Central memory CD8-positive, alpha-beta T cell (primary cell): Measurements from ENCODE around the gene CDAN1.

Source experiments
- ATAC-seq: fragments of 150-1000 bp; cut with Tn5 transposase; replicated peaks from 2 replicates; pipeline ENCODE4 v1.10.0; 2022; ENCODE audit warnings: mild to moderate bottlenecking, moderate FRiP score, moderate number of reproducible peaks; ENCODE audit not compliant: poor library complexity, severe bottlenecking; ENCODE audit errors: extremely low read depth
- DNase-seq, 2 donors: peaks; one replicate each; pipeline ENCODE4 v3.0.0; 2021; ENCODE audit warnings: low spot score in 2 of 2
- H3K27ac Mint-ChIP-seq: one replicate; pipeline ENCODE4 v1.8.0; 2022; ENCODE audit warnings: low read depth, mild to moderate bottlenecking, moderate library complexity, mixed read lengths
- H3K27me3 Mint-ChIP-seq: one replicate; pipeline ENCODE4 v1.8.0; 2022; ENCODE audit warnings: mixed read lengths
- H3K36me3 Mint-ChIP-seq: one replicate; pipeline ENCODE4 v1.8.0; 2022; ENCODE audit warnings: mild to moderate bottlenecking, moderate library complexity, mixed read lengths; ENCODE audit not compliant: insufficient read depth
- H3K4me1 Mint-ChIP-seq: one replicate; pipeline ENCODE4 v1.8.0; 2022; ENCODE audit warnings: mixed read lengths
- H3K4me3 Mint-ChIP-seq: one replicate; pipeline ENCODE4 v1.8.0; 2022; ENCODE audit warnings: mild to moderate bottlenecking, moderate library complexity, mixed read lengths
- H3K9me3 Mint-ChIP-seq: one replicate; pipeline ENCODE4 v1.8.0; 2022; ENCODE audit warnings: mixed read lengths

Gene CDAN1

GRCh38 chr15:42730135-42730534 is 6.8 kb downstream of the CDAN1 start:
- H3K36me3 Mint-ChIP-seq, result peaks cover 34% of the 10 kb centered on the region
- no peak overlapping the region for H3K4me3 Mint-ChIP-seq
- peaks cover 10% of the 10 kb centered on the region for H3K4me1 Mint-ChIP-seq
- no peaks in the 10 kb centered on the region for H3K27me3 Mint-ChIP-seq
- H3K27ac Mint-ChIP-seq, result no peak overlapping the region
- H3K9me3 Mint-ChIP-seq, result no peaks in the 10 kb centered on the region
- ATAC-seq, result no peak
- no peak for DNase-seq

GRCh38 chr15:42729409-42729808 is 7.5 kb downstream of the CDAN1 start:
- Mint-ChIP-seq H3K27me3 (no peaks in the 10 kb centered on the region), H3K4me3 (no peak overlapping the region), H3K4me1 (peaks cover 8% of the 10 kb centered on the region), H3K27ac (no peak overlapping the region), H3K9me3 (no peaks in the 10 kb centered on the region), H3K36me3 (peaks cover 36% of the 10 kb centered on the region)
- DNase-seq, result no peak
- no peak for ATAC-seq

GRCh38 chr15:42728972-42729371 is 8.0 kb downstream of the CDAN1 start:
- Mint-ChIP-seq H3K36me3 (peaks cover 38% of the 10 kb centered on the region), H3K27ac (no peak overlapping the region), H3K4me3 (no peak overlapping the region), H3K9me3 (no peaks in the 10 kb centered on the region), H3K27me3 (no peaks in the 10 kb centered on the region), H3K4me1 (peaks cover 3% of the 10 kb centered on the region)
- ATAC-seq (no peak), DNase-seq (no peak)

DNA sequence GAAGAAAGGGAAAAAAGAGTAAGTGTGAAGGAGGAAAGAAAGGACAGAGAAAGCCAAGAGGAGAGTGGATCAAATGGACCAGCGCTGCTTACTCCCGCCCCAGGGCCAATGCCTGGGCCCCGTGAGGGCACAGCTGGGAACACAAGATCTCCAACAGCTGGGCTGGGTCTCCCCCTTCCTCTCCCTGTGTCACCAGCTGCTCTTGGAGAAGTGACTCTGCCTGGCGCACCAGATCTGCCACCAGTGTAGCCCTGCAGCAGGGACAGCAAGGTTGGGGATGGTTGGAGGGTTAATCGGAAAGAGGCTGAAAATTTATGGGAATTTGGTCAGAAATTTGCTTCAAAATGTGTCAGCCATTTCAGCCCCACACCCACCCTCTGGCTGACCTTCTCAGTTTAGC is 8.4 kb downstream of the CDAN1 start:
- H3K27ac Mint-ChIP-seq, result no peak overlapping the region
- H3K36me3 Mint-ChIP-seq, result peaks cover 40% of the 10 kb centered on the region
- ATAC-seq (no peak), DNase-seq (no peak)
- H3K4me1 Mint-ChIP-seq, result peaks cover 3% of the 10 kb centered on the region
- no peak overlapping the region for H3K4me3 Mint-ChIP-seq
- H3K9me3 Mint-ChIP-seq, result no peaks in the 10 kb centered on the region
- no peaks in the 10 kb centered on the region for H3K27me3 Mint-ChIP-seq

DNA sequence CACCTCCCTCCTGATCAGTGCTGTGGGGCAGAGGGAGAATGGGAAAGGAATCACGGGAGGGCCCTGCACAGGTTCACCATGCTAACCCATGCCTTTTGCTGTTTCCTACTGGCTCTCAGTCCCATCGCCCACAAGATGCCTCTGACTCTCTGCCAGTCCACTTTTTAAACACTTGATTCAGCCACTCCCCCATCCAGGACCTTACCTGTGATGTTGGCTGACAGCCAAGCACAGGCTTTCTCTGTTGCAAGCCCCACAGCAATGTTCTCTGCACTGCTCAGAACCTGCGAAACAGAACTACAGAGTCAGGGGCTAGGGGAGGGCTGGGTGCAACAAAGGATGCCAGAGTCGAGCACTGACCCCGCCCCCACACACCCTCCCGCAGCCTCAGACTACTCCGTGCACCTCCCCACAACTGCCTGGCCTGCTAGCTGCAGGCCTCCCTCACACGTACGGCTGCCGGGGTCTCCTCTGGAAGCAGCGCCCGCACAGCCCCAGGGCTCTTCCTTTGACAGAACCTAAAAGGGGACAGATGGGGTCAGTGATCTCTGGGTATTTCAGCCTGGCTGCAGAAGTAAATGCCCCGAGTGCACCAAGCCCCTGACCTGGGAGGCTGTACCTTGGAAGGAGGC is 9.1 kb downstream of the CDAN1 start:
- DNase-seq (no peak), ATAC-seq (no peak)
- Mint-ChIP-seq H3K9me3 (no peaks in the 10 kb centered on the region), H3K27ac (no peak overlapping the region), H3K27me3 (no peaks in the 10 kb centered on the region), H3K36me3 (peaks cover 40% of the 10 kb centered on the region), H3K4me3 (no peak overlapping the region), H3K4me1 (peaks cover 3% of the 10 kb centered on the region)

DNA sequence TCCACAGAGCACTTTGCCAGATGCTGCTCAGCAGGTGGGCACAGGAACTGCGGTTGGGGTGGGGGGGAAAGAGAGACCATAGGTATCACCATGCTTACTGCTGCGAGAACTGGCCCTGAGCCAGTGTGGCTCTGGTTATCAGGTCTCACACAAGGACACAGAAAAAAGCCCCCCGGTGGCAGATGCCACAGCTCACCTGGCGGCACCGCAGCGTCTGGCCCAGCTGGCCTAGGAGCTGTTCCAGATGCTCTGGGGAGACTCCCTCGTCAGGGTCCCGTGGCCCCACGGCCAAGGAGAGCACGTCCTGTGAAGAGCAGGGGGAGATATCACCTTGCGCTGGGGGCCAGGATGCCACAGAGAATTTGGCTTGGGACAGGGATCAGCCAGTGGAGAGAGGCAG is 10.8 kb downstream of the CDAN1 start:
- Mint-ChIP-seq H3K36me3 (peaks cover 31% of the 10 kb centered on the region), H3K4me1 (peaks cover 3% of the 10 kb centered on the region), H3K27ac (no peak overlapping the region), H3K9me3 (no peaks in the 10 kb centered on the region), H3K4me3 (no peak overlapping the region), H3K27me3 (no peaks in the 10 kb centered on the region)
- ATAC-seq (no peak), DNase-seq (no peak)

DNA sequence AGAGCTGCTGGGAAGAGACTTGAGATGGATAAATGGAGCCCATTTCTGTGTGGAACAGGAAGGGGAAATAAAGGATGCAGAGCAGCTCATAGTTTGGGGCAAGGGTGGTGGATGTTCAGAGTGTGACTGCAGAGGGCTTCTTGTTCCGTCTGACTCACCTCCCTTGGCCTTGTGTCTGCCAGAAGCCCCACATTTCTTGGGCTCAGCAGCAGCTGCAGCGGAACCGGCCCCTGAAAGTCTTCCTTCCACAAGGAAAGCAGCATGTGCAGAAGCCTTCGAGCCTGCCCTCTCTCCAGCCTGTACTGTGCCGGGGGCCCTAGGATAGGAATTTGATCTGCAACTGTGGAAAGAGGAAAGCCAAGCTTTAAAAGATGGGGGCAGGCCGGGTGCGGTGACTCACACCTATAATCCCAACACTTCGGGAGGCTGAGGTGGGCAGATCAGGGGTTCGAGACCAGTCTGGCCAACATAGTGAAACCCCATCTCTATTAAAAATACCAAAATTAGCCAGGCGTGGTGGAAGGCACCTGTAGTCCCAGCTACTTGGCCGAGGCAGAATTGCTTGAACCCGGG is 11.5 kb downstream of the CDAN1 start:
- Mint-ChIP-seq H3K27ac (no peak overlapping the region), H3K9me3 (no peaks in the 10 kb centered on the region), H3K27me3 (no peaks in the 10 kb centered on the region), H3K36me3 (peaks cover 32% of the 10 kb centered on the region), H3K4me1 (peaks cover 3% of the 10 kb centered on the region), H3K4me3 (no peak overlapping the region)
- DNase-seq (no peak), ATAC-seq (no peak)

DNA sequence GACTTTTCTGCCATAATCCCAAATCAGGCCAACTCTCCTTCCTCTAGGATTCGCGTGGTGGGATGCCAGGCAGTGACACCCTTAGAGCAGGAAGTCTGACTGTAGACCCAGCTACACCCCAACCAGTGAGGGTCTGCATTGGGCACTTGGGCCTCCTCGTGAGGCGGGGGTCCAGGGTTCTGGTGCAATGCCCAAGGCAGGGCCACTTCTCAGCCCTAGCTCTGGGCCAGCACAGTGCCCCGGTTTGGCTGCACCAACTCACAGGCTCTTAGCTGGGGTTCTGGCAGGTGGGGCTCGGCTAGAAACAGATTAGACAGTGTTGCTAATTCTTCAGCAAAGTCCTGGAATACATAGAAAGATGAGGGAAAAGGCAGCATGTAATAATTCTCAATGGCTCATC is 12.7 kb downstream of the CDAN1 start:
- no peak for DNase-seq
- peaks cover 33% of the 10 kb centered on the region for H3K36me3 Mint-ChIP-seq
- H3K9me3 Mint-ChIP-seq, result no peaks in the 10 kb centered on the region
- H3K27ac Mint-ChIP-seq, result no peak overlapping the region
- H3K27me3 Mint-ChIP-seq, result no peaks in the 10 kb centered on the region
- H3K4me1 Mint-ChIP-seq, result no peaks in the 10 kb centered on the region
- no peak for ATAC-seq
- no peak overlapping the region for H3K4me3 Mint-ChIP-seq

DNA sequence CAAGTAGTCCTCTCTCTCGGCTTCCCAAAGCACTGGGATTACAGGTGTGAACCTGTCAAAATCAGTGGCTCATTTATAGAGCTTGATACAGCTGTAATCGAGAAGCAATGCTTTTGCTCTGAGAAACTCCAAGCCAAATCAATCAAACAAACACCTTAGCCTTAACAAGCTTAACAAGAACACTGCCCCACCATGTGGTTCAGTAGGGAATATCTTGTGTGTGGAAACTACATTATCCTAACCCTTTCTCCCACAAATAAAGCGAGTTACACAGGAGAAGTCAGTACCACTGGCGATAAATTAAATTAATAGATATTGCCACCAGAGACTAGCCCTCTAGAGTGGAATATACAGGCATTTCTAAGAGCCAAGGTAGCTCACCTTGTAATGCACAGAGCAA is 13.9 kb downstream of the CDAN1 start:
- no peaks in the 10 kb centered on the region for H3K4me1 Mint-ChIP-seq
- H3K36me3 Mint-ChIP-seq, result peaks cover 29% of the 10 kb centered on the region
- H3K27me3 Mint-ChIP-seq, result no peaks in the 10 kb centered on the region
- H3K27ac Mint-ChIP-seq, result no peak overlapping the region
- H3K4me3 Mint-ChIP-seq, result no peak overlapping the region
- DNase-seq (no peak), ATAC-seq (no peak)
- no peaks in the 10 kb centered on the region for H3K9me3 Mint-ChIP-seq

- Mint-ChIP-seq H3K9me3 (no peaks in the 10 kb centered on the region), H3K36me3 (peaks cover 26% of the 10 kb centered on the region), H3K27me3 (no peaks in the 10 kb centered on the region), H3K4me1 (no peaks in the 10 kb centered on the region), H3K4me3 (no peak overlapping the region), H3K27ac (no peak overlapping the region)
- ATAC-seq (no peak), DNase-seq (no peak)
Measured at GRCh38 chr15:42721916-42722315, 15.0 kb downstream of the CDAN1 start.

GRCh38 chr15:42721016-42721415 is 15.9 kb downstream of the CDAN1 start:
- DNase-seq (no peak), ATAC-seq (no peak)
- no peak overlapping the region for H3K27ac Mint-ChIP-seq
- H3K36me3 Mint-ChIP-seq, result peaks cover 20% of the 10 kb centered on the region
- no peaks in the 10 kb centered on the region for H3K27me3 Mint-ChIP-seq
- no peaks in the 10 kb centered on the region for H3K4me1 Mint-ChIP-seq
- H3K4me3 Mint-ChIP-seq, result no peak overlapping the region
- no peaks in the 10 kb centered on the region for H3K9me3 Mint-ChIP-seq

DNA sequence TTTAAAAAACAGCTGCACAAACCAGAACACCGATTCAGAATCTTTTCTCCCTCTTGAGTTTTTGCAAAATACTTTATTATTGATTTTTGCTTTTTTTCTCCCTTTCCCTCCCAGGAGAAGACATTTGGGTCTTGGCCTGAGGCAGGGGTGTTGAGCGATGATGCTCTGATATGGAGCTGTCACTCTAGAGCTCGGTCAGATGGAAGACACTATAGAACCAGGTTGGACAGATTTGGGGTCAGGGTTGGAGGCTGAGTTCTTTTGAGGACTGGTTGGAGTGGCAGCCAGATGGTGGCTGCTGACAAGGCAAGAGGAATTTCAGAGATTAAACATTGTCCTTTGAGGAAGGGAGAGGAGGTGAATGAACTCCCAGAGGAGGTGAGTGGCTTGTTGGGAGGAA is 16.9 kb downstream of the CDAN1 start:
- Mint-ChIP-seq H3K9me3 (no peaks in the 10 kb centered on the region), H3K27me3 (no peaks in the 10 kb centered on the region), H3K27ac (no peak overlapping the region), H3K4me1 (no peaks in the 10 kb centered on the region), H3K36me3 (peaks cover 16% of the 10 kb centered on the region), H3K4me3 (no peak overlapping the region)
- DNase-seq (no peak), ATAC-seq (no peak)

- Mint-ChIP-seq H3K27me3 (no peaks in the 10 kb centered on the region), H3K27ac (no peak overlapping the region), H3K9me3 (no peaks in the 10 kb centered on the region), H3K4me1 (no peaks in the 10 kb centered on the region), H3K36me3 (peaks cover 11% of the 10 kb centered on the region), H3K4me3 (no peak overlapping the region)
- DNase-seq, result no peak
- ATAC-seq, result no peak
Measured at GRCh38 chr15:42719043-42719442, 17.9 kb downstream of the CDAN1 start.
